ENCODE results near the gene SEPTIN3.

GRCh38 chr22:42010778-42011177, 41.5 kb downstream of the SEPTIN3 start:
- TF ChIP-seq, protein P1, sequence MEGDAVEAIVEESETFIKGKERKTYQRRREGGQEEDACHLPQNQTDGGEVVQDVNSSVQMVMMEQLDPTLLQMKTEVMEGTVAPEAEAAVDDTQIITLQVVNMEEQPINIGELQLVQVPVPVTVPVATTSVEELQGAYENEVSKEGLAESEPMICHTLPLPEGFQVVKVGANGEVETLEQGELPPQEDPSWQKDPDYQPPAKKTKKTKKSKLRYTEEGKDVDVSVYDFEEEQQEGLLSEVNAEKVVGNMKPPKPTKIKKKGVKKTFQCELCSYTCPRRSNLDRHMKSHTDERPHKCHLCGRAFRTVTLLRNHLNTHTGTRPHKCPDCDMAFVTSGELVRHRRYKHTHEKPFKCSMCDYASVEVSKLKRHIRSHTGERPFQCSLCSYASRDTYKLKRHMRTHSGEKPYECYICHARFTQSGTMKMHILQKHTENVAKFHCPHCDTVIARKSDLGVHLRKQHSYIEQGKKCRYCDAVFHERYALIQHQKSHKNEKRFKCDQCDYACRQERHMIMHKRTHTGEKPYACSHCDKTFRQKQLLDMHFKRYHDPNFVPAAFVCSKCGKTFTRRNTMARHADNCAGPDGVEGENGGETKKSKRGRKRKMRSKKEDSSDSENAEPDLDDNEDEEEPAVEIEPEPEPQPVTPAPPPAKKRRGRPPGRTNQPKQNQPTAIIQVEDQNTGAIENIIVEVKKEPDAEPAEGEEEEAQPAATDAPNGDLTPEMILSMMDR (conservative IDR thresholded peaks at IDR 0.05 in 1 of 2, IDR thresholded peaks at IDR 0.05 in 1 of 2; ENCODE audit: low read depth in 1 of 2, low read length in 2 of 2), result no peak
- TF ChIP-seq EZH2 (IDR thresholded peaks at IDR 0.05; ENCODE audit: low read length, missing control alignments), result no peak
